GM12878 (cell line): ENCODE measurements around the gene RAD51B. TPM values are rescaled to one million over a fixed set of nuclear protein-coding genes. Genes with fewer than 3 reads are reported as not detected.

Experiments
- ATF2 ChIP-seq: IDR thresholded peaks from 2 replicates; pipeline ENCODE4 v1.6.1; 2012; ENCODE audit warnings: low read length, inconsistent platforms
- ATF7 ChIP-seq: fragments of 450-650 bp; IDR thresholded peaks from 2 replicates; pipeline ENCODE4 v1.6.1; 2016; ENCODE audit warnings: low read depth, mild to moderate bottlenecking
- EP300 ChIP-seq, 2 experiments: fragments of 150-350 bp in 1 of 2; IDR thresholded peaks; 2 replicates each; pipeline ENCODE4 v1.6.1; 2011 to 2012; ENCODE audit warnings: low read depth in 2 of 2, low read length in 2 of 2, borderline replicate concordance in 1 of 2, improper control_type of control experiment in 1 of 2, inconsistent platforms in 1 of 2; ENCODE audit not compliant: control insufficient read depth in 1 of 2
- IKZF2 ChIP-seq, 2 experiments: fragments of 450-650 bp; IDR thresholded peaks; 2 replicates each; pipeline ENCODE4 v1.6.1; 2017; ENCODE audit warnings: mild to moderate bottlenecking in 2 of 2, moderate library complexity in 2 of 2
- JUND ChIP-seq: IDR thresholded peaks from 2 replicates; pipeline ENCODE4 v1.6.1; 2012; ENCODE audit warnings: low read depth, mild to moderate bottlenecking, low read length, improper control_type of control experiment, moderate library complexity
- MEF2B ChIP-seq: fragments of 450-650 bp; IDR thresholded peaks from 2 replicates; pipeline ENCODE4 v1.6.1; 2018; ENCODE audit warnings: mild to moderate bottlenecking, moderate library complexity; ENCODE audit not compliant: partially characterized antibody, poor library complexity, severe bottlenecking
- MTA2 ChIP-seq: fragments of 450-650 bp; IDR thresholded peaks from 2 replicates; pipeline ENCODE4 v1.6.1; 2016; ENCODE audit warnings: low read depth, mild to moderate bottlenecking, moderate library complexity
- NR2F1 ChIP-seq: fragments of 450-650 bp; conservative IDR thresholded peaks from 2 replicates; pipeline ENCODE4 v1.6.1; 2017; ENCODE audit warnings: mild to moderate bottlenecking
- ZNF687 ChIP-seq: fragments of 450-650 bp; IDR thresholded peaks from 2 replicates; pipeline ENCODE4 v1.6.1; 2017; ENCODE audit warnings: mild to moderate bottlenecking, moderate library complexity
- polyA plus RNA-seq, 11 experiments: library from polyadenylated mRNA; depleted of rRNA in 4 of 11; unstranded in 6 of 11; stranded (reverse) in 5 of 11; fragments of >200 nt; fragmentation: Nextera tagmentation in 4 of 11; fragmentation: Illumina TruSeq in 1 of 11; extraction: Ambion mirVana in 4 of 11; extraction: Trizol in 1 of 11; gene quantifications; 1 replicate in 1 of 11; 2 replicates in 10 of 11; pipeline versions ENCODE4 v1.2.1 to v1.2.3, GENCODE V29; 2011 to 2016; ENCODE audit warnings: inconsistent platforms in 2 of 11, missing spikeins in 2 of 11, low read depth in 1 of 11
- total RNA-seq, 4 experiments: library from RNA; depleted of rRNA in 3 of 4; stranded (reverse); fragments of >200 nt in 3 of 4; fragmentation: Illumina TruSeq in 1 of 4; extraction: Trizol in 1 of 4; gene quantifications; 2 replicates each; pipeline versions ENCODE4 v1.2.1 to v1.2.3, GENCODE V29; 2013 to 2021
- TF ChIP-seq, protein P1 (sequence below): fragments of 450-650 bp; IDR thresholded peaks from 2 replicates; pipeline ENCODE4 v1.6.1; 2017; ENCODE audit warnings: antibody characterized with exemption, mild to moderate bottlenecking, moderate library complexity

The RAD51B gene
- total and polyA plus RNA-seq, 10 of the 15 experiments (the other 5 are each of a cell fraction or from before 2014, with no cell fraction given): 9.8 to 26.8 (median 21.3) TPM

- TF ChIP-seq ZNF687 (peak; percentile 43; the same call in 1 of the 2 replicates), IKZF2 (IDR thresholded peaks at IDR 0.05) (peak in 1 of 2 experiments; percentile 24; a peak in 2 of 4 replicates), MTA2 (peak; percentile 29; the same call in 1 of the 2 replicates), NR2F1 (peak; percentile 60), MEF2B (peak; percentile 31), ATF7 (0 out of 2 replicates have a peak, but pooled peaks have one; percentile 17), JUND (no peak), EP300 (IDR thresholded peaks at IDR 0.05; ENCODE audit: borderline replicate concordance in 1 of 2, control insufficient read depth in 1 of 2, low read depth in 2 of 2, low read length in 2 of 2) (peak in 1 of 2 experiments; percentile 23; a peak in 1 of 4 replicates), ATF2 (0 out of 2 replicates have a peak, but pooled peaks have one; percentile 15)
- TF ChIP-seq, protein P1, sequence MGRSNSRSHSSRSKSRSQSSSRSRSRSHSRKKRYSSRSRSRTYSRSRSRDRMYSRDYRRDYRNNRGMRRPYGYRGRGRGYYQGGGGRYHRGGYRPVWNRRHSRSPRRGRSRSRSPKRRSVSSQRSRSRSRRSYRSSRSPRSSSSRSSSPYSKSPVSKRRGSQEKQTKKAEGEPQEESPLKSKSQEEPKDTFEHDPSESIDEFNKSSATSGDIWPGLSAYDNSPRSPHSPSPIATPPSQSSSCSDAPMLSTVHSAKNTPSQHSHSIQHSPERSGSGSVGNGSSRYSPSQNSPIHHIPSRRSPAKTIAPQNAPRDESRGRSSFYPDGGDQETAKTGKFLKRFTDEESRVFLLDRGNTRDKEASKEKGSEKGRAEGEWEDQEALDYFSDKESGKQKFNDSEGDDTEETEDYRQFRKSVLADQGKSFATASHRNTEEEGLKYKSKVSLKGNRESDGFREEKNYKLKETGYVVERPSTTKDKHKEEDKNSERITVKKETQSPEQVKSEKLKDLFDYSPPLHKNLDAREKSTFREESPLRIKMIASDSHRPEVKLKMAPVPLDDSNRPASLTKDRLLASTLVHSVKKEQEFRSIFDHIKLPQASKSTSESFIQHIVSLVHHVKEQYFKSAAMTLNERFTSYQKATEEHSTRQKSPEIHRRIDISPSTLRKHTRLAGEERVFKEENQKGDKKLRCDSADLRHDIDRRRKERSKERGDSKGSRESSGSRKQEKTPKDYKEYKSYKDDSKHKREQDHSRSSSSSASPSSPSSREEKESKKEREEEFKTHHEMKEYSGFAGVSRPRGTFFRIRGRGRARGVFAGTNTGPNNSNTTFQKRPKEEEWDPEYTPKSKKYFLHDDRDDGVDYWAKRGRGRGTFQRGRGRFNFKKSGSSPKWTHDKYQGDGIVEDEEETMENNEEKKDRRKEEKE: no peak
Measured at GRCh38 chr14:68318828-68319227, 499.2 kb downstream of the RAD51B start (continued).
